KMS-11 (cell line): Measurements from ENCODE around the gene DPYSL5.

Source experiments
- H2AFZ ChIP-seq: fragments of 200-600 bp; sonication (generic); 2 replicates; pipeline ENCODE4 v1.6.1; 2016; ENCODE audit warnings: antibody characterized with exemption, mixed run types, low read depth
- H3K27ac ChIP-seq: fragments of 200-600 bp; sonication (generic); 2 replicates; pipeline ENCODE4 v1.6.1; 2016; ENCODE audit warnings: mild to moderate bottlenecking, mixed run types
- H3K27me3 ChIP-seq: fragments of 200-600 bp; sonication (generic); 2 replicates; pipeline ENCODE4 v1.6.1; 2017; ENCODE audit warnings: mild to moderate bottlenecking, low read depth, mixed run types, moderate library complexity; ENCODE audit not compliant: insufficient read depth
- H3K36me3 ChIP-seq: fragments of 200-600 bp; sonication (generic); 2 replicates; pipeline ENCODE4 v1.6.1; 2017; ENCODE audit warnings: mild to moderate bottlenecking, mixed run types; ENCODE audit not compliant: insufficient read depth
- H3K4me1 ChIP-seq: fragments of 200-600 bp; sonication (generic); 2 replicates; pipeline ENCODE4 v1.6.1; 2016; ENCODE audit warnings: mild to moderate bottlenecking, low read depth, mixed run types; ENCODE audit not compliant: poor library complexity, severe bottlenecking
- H3K4me2 ChIP-seq: fragments of 200-600 bp; sonication (generic); 2 replicates; pipeline ENCODE4 v1.7.0; 2016; ENCODE audit warnings: mild to moderate bottlenecking, mixed run types
- H3K4me3 ChIP-seq: fragments of 200-600 bp; sonication (generic); IDR thresholded peaks from 2 replicates; pipeline ENCODE4 v1.6.1; 2017; ENCODE audit warnings: low read depth, low read length, mixed read lengths; ENCODE audit not compliant: insufficient read depth
- H3K79me2 ChIP-seq: fragments of 200-600 bp; sonication (generic); 2 replicates; pipeline ENCODE4 v1.6.1; 2016; ENCODE audit warnings: low read depth, mixed run types; ENCODE audit not compliant: insufficient read depth
- H3K9ac ChIP-seq: fragments of 200-600 bp; sonication (generic); 2 replicates; pipeline ENCODE4 v1.6.1; 2016; ENCODE audit warnings: mild to moderate bottlenecking, mixed run types
- H4K20me1 ChIP-seq: fragments of 200-600 bp; sonication (generic); 2 replicates; pipeline ENCODE4 v1.6.1; 2016; ENCODE audit warnings: mild to moderate bottlenecking, mixed run types; ENCODE audit not compliant: insufficient read depth
- CTCF ChIP-seq: fragments of 200-600 bp; sonication (generic); conservative IDR thresholded peaks from 2 replicates; pipeline ENCODE4 v1.6.1; 2017; ENCODE audit warnings: low read depth, mild to moderate bottlenecking, antibody characterized with exemption, low read length, moderate library complexity, mixed read lengths

The DPYSL5 gene

GRCh38 chr2:26913606-26913998 lies 65.7 kb downstream of the DPYSL5 start:
- H3K4me1 ChIP-seq, result no peaks in the 10 kb centered on the region
- no peak overlapping the region for H2AFZ ChIP-seq
- H3K27ac ChIP-seq, result no peak overlapping the region
- no peak overlapping the region for H3K4me2 ChIP-seq
- no peaks in the 10 kb centered on the region for H3K79me2 ChIP-seq
- no peaks in the 10 kb centered on the region for H4K20me1 ChIP-seq
- no peaks in the 10 kb centered on the region for H3K27me3 ChIP-seq
- TF ChIP-seq CTCF, result no peak
- H3K36me3 ChIP-seq, result no peaks in the 10 kb centered on the region
- H3K4me3 ChIP-seq, result no peak overlapping the region
- H3K9ac ChIP-seq, result no peak overlapping the region

GRCh38 chr2:26913999-26914658 lies 66.2 kb downstream of the DPYSL5 start:
- H3K4me3 ChIP-seq, result no peak overlapping the region
- no peaks in the 10 kb centered on the region for H3K36me3 ChIP-seq
- H3K27me3 ChIP-seq, result no peaks in the 10 kb centered on the region
- H3K4me1 ChIP-seq, result no peaks in the 10 kb centered on the region
- H3K4me2 ChIP-seq, result no peak overlapping the region
- H4K20me1 ChIP-seq, result no peaks in the 10 kb centered on the region
- H3K79me2 ChIP-seq, result no peaks in the 10 kb centered on the region
- no peak for TF ChIP-seq CTCF
- no peak overlapping the region for H3K27ac ChIP-seq
- H3K9ac ChIP-seq, result no peak overlapping the region
- no peak overlapping the region for H2AFZ ChIP-seq

- TF ChIP-seq CTCF, result no peak
- no peaks in the 10 kb centered on the region for H3K4me1 ChIP-seq
- H3K4me2 ChIP-seq, result no peak overlapping the region
- no peaks in the 10 kb centered on the region for H3K79me2 ChIP-seq
- H3K36me3 ChIP-seq, result no peaks in the 10 kb centered on the region
- no peak overlapping the region for H2AFZ ChIP-seq
- H3K9ac ChIP-seq, result no peak overlapping the region
- no peaks in the 10 kb centered on the region for H4K20me1 ChIP-seq
- H3K27ac ChIP-seq, result no peak overlapping the region
- H3K4me3 ChIP-seq, result no peak overlapping the region
- H3K27me3 ChIP-seq, result no peaks in the 10 kb centered on the region
Measured at GRCh38 chr2:26914659-26915310, 66.9 kb downstream of the DPYSL5 start.

- Histone ChIP-seq H2AFZ (no peak overlapping the region), H3K4me1 (peaks cover 1% of the 10 kb centered on the region), H3K27me3 (no peaks in the 10 kb centered on the region), H3K4me2 (no peak overlapping the region), H3K79me2 (no peaks in the 10 kb centered on the region), H3K4me3 (no peak overlapping the region), H3K27ac (no peak overlapping the region), H3K9ac (no peak overlapping the region), H4K20me1 (no peaks in the 10 kb centered on the region), H3K36me3 (no peaks in the 10 kb centered on the region)
- no peak for TF ChIP-seq CTCF
Measured at GRCh38 chr2:26915316-26915715, 67.4 kb downstream of the DPYSL5 start.
